HG03469 (cell line): ENCODE results near the gene KRTAP12-3.
"Not testable (repeated sequence)": the region's sequence is repeated elsewhere in the genome, so short reads cannot be mapped to it uniquely, and the experiment has no call there.

Source experiments
- ATAC-seq: cut with Tn5 transposase; IDR thresholded peaks from one replicate; pipeline ENCODE4 v1.9.1; 2021; ENCODE audit warnings: mild to moderate bottlenecking, moderate library complexity, moderate number of reproducible peaks; ENCODE audit not compliant: unreplicated experiment

KRTAP12-3 gene

DNA sequence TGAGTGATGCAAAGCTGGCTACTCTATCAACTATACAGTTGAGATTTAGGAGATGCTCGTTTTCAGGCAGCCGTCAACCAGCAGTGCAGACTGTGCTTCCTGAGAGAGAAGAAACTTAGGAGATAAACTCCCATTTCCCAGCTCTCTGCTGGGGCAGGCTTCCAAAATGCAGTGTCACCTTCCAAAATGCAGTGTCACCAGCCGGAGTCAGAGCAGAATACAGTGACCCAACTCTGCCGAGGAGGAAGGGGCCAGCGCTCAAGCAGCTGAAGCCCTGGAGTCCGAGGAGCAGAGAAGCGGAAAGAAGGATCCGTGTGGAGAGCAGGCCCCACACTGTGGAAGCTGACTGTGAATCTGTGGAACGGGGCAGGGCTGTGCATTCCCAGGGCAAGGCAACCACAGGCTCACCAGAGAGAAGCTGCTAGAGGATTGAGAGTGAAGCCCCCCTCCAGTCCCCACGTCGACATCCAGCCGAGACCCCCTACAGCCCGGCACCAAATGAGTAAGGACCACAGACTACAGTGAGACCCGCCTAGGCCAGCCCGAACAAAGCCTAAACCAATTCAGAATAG, 24.9 kb downstream of the KRTAP12-3 start:
- ATAC-seq = no peak

DNA sequence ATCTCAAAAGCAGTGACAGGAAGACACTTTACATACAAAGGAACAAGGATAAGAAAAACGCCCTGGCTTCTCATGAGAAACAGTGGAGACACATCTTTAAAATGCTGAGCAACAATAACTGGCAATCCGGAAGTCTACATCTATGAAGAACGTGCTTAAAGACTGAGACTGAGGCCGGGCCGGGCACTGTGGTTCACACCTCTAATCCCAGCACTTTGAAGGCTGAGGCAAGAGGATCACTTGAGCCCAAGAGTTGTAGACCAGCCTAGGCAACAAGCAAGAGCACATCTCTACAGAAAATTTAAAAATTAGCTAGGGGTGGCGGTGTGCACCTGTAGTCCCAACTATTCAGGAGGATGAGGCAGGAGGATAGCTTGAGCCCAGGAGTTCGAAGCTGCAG, 26.3 kb downstream of the KRTAP12-3 start:
- ATAC-seq = no peak

DNA sequence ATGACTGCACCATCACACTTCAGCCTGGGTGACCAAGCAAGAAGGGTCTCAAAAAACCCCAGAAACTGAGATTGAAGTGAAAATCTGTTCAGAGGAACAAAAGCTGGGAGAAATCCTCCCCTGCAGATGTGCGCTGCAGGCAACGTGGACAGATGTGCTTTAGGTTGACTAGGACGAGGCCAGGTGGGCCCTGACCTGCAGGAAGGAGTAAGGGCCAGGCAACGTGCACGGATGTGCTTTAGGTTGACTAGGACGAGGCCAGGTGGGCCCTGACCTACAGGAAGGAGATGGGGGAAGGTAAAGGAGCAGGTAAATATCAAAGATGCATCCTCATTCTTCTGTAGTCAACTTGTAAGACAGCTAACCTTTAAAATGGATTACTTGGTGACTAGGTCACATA, 26.8 kb downstream of the KRTAP12-3 start:
- ATAC-seq = no peak

DNA sequence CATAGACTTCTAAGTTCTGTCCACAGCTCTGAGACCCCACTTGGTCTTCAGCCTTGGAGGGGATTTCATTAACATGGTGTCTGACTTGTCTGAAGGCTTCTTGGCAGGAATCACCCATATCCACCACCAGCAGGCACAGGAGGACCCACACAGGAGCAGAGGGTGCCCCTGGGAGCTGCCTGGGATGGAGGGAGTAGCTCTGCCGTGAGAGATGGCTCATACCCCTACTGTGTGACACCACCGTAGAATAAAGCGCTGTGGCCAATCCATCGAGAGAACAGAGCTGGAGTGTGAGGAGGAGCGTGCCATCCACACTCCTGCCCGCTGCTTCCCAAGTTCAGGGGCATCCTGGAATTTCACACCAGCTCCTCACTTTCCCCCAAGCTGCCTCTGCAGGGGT, 27.3 kb downstream of the KRTAP12-3 start:
- not testable (repeated sequence) for ATAC-seq

DNA sequence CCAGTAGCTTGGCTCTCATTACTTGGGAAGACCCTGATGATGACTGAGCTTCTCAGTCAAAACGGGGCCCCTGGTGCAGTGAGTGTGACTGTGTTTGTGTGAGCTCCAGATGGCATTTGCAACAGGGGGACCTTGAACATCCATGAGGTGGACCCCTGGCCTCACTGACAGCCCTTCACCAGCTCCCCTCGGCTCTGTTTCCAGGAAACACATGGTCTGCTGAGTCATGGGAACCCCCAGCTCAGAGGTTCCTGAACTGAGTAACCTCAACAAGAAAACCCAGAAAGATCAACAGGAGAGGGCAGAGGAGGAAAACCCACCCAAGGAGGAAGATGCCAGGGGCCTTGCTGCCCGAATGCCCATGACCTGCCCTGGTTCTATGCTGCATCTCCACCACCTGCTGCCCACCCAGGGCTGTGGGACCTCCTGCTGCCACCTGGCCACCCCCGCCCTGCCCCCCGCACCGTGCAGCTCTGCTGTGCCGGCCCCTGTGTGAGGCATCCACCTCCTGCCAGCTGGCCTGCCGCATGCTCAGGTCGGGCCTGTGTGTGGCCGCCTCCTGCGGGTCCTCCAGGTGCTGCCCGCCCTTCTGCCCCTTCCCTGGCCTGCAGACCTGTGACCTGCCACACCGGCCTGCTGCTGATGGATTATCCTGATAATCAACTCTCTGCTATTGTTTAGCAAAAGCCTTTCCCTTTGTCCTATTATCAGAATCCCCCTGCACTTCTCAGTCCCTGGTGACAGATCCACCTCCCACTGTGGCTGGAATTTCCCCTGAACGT, 28.5 kb downstream of the KRTAP12-3 start:
- ATAC-seq = no peak

DNA sequence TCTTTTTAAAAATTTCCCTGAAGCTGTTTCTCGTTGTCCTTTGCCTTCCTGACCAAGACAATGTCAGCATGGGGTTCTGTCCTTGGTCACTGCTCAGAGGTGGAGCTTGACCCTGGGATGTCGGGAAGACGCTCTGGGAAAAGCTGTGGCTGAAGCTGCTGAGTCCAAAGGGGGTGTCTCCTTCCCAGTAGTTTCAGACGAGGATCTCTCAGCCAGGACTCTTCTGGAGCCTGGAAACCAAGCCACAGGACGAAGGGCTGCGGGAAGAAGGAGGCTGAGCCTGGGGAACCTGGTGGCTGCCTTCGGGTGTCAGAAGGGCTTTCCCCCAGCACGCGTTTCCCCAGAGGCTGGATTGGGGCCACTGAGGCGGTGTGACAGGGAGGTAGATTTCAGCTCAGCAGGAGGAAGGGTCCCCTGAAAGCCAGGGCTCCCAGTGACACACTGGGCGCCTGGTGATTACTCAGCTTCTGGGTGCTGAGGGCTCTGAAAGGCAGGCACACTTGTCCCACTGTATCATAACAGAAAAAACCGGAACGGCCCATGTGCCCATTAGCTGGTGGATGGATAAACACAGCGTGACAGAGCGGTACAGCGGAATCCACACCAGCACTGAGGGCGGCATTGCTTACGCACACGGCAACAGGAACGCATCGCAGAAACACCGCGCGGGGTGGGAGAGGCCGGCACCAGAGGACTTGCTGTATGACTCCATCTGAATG, 29.3 kb downstream of the KRTAP12-3 start:
- no peak for ATAC-seq

DNA sequence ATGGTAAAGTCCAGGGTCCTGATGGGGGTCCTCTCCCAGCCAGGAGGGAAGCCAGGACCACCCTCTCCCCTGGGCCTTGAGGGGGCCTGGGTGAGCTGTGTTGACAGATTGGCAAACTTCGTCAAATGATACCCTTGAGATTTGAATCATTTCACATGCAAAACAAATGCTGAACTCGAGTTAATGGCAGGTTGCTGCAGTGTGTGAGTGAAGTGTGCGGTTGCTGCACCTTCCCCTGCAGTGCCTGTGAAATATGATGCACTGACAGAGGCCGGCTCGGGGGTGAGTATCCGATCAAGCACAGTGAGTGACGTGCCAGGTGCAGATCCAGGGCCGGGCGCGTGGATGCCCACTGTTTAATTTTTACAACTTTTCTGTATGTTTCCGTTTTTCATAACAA, 29.9 kb downstream of the KRTAP12-3 start:
- ATAC-seq = no peak

DNA sequence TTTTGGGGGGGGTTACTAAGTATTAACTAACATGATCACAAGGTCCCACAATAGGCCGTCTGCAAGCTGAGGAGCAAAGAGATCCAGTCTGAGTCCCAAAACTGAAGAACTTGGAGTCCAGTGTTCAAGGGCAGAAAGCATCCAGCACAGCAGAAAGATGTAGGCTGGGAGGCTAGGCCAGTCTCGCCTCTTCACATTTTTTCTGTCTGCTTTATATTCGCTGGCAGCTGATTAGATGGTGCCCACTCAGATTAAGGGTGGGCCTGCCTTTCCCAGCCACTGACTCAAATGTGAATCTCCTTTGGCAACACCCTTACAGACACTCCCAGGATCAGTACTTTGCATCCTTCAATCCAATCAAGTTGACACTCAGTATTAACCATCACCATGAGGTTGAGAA, 32.0 kb downstream of the KRTAP12-3 start:
- ATAC-seq = not testable (repeated sequence)

DNA sequence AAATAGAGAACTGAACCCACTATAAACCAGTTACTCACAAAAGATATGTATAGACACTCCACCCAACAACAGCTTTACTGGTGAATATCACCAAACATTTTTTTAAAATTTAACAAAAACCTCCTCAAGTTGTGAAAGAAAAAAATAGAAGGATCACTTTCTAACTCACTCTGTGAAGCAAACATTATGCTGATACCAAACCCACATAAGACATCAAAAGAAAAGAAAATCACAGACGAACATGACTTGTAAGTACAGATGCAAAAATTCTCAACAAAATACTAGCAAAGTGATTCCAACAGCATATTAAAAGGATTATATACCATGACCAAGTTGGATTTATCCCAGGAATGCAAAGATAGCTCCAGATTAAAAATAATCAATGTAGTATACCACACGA, 34.0 kb downstream of the KRTAP12-3 start:
- no peak for ATAC-seq

DNA sequence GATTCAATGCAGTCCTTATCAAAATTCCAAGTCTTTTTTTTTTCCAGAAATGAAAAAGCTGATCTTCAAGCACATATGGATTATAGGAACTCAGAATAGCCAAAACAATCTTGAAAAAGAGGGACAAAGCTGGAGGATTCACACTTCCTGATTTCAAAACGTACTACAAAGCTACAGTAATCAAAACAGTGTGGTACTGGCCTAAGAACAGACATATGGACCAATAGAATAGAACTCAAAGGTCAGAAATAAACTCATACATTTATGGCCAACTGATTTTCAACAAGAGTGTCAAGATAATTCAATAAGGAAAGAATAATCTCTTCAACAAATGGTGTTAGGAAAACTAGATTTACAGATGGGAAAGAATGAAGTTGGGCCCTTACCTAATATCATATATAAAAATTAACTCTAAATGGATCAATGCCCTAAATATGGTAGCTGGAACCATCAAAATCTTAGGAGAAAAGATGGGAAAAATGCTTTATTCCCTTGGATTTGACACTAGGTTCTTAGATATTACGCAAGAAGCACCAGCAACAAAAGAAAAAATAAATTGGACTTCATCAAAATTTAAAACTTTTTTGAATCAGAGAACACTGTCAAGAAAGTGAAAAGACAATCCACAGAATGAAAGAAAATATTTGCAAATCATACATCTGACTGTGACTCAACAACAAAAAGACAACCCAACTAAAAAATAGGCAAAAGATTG, 35.2 kb downstream of the KRTAP12-3 start:
- no peak for ATAC-seq

DNA sequence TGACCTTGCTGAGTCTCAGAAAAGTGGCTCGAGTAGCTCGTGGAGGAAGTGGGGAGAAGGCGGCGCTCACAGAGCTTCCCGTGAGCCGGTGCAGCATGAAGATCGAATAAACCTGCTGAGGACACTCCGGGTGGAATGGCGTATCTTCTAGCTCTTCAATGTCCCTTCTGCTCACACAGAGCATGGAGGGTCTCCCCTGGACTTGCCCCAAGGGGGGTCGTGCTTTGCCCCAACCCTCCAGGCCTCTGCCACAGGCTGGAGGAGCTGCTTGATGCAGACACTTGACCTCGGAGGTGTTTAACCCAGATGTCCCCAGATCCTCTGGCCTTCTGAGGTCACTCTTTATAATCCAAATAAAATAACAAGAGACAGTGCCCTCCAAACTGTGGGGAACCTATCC, 37.0 kb downstream of the KRTAP12-3 start:
- no peak for ATAC-seq

DNA sequence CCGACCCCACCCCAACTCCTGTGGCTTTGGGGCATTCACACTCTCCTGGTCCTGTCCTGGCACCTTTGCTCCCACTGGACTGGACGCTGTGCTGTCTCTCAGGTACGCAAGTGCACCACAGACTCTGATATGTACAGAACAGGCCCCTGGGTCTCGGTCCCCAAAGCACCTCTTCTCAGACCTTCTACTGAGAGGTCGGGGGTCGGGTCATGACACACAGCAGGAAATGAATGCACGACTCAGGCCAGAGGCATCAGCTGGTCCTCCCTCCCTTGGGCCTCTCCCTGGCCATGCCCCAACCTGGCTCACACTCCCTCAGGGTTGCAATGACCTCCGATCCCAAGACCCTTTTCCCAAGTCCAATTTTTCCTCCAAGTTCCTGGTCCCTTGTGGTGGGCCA, 37.5 kb downstream of the KRTAP12-3 start:
- no peak for ATAC-seq

DNA sequence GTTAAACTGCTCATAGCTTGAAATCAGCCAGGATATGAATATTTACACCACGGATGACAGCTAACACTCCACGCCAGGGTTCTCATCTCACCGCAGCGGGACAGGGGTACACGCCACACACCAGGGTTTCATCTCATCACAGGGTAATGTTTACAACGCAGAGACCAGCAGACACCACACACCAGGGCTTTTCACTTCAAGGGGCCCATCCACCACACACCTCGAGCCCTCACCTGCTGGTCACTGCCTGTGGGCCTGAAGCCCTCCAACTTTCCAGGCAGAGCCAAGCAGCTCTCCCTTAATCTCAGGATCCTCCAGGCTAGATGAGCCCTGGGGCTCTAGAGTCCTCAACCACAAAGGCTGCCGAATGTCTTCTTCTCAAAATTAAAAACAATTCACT, 37.9 kb downstream of the KRTAP12-3 start:
- ATAC-seq = no peak

DNA sequence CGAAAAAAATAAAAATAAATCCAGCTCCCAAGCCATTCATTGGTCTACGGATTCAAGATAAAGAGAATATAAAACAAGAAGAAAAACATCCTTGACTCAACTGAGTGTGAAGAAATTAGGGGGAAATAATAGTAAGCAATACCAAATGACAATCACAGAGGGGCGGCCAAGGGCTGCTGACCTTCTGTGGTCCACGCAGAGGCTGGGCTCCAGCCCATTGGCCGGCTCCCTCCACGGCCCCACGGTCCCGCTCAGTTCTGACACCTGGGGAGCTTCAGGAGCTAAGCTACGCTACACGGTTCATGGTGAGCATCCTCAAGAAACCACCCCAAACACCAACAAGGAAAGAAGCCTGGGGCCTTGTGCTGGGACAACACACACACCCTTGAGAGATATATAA, 38.8 kb downstream of the KRTAP12-3 start:
- ATAC-seq = no peak

DNA sequence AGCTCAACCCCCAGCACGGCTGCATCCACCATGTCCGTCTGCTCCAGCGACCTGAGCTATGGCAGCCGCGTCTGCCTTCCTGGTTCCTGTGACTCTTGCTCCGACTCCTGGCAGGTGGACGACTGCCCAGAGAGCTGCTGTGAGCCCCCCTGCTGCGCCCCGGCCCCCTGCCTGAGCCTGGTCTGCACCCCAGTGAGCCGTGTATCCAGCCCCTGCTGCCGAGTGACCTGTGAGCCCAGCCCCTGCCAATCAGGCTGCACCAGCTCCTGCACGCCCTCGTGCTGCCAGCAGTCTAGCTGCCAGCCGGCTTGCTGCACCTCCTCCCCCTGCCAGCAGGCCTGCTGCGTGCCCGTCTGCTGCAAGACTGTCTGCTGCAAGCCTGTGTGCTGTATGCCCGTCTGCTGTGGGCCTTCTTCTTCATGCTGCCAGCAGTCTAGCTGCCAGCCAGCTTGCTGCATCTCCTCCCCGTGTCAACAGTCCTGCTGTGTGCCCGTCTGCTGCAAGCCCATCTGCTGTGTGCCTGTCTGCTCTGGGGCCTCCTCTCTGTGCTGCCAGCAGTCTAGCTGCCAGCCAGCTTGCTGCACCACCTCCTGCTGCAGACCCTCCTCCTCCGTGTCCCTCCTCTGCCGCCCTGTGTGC, 39.6 kb downstream of the KRTAP12-3 start, which contains the start of gene KRTAP10-12:
KRTAP10-12 (plus strand) TSS at position 1 of the 639 bp plus-strand sequence; CDS start at position 31, 30 bp downstream.
- not testable (repeated sequence) for ATAC-seq

DNA sequence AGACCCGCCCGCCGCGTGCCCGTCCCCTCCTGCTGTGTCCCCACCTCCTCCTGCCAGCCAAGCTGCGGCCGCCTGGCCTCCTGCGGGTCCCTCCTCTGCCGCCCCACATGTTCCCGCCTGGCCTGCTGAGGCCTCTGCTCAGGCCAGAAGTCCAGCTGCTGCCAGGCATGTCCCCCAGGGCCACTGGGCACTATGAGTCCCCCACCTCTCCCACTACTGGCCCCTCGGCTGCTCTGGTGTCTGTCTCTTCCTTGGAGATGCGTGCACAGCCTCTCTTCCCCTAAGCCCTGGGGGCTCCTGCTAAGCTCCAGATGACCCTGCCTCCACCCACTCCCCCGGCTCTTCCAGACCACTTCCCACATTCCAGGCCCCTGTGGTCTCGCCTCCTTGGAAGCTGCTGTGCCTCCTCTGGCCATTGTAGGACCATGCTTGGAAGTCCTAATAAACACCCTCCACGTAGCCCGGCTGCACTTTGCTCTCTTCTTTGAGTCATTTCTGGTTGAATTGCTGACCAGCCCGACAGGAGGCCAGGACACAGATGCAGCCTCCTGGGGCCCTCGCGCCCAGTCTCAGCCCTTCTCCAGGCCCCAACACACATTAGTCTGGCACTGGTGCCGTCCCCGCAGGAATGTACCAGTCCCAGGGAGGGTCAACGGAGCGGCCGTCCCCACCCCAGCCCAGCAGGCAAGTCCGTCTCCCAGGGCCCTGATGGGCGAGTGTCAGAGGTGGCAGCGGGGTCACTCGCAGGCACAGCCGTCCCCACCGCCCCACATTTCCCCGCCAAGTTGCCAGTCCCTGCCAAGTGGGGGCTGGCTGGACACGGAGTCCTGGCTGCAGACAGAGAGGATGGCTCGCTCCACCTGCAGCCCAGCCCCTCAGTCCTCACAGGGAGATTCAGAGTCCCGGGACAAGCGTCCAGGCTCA, 40.3 kb downstream of the KRTAP12-3 start:
- ATAC-seq = no peak

DNA sequence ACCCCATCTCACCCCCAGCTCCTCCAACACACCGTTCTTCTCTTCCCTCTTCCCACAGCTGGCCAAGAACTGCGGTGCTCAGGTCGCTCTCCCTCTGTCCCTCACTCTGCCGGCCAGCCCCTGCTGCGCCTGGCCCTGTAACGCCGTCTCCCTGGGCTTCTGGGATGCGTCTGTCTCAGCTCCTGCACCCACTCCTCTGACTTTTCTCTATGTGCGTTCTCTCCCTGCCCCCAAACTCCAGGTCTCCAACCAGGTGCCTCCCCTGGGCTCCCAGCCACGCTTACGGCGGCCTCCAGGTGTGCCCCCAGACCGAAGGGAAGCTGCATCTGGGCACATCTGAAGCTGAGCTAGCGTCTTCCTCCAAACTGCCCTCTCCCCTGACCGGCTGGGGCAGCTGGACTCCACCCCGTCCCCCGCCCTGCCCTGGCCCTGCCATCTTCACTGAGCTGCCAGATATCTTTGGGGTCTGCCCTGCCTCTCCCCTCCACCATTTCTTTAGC, 41.8 kb downstream of the KRTAP12-3 start:
- no peak for ATAC-seq

DNA sequence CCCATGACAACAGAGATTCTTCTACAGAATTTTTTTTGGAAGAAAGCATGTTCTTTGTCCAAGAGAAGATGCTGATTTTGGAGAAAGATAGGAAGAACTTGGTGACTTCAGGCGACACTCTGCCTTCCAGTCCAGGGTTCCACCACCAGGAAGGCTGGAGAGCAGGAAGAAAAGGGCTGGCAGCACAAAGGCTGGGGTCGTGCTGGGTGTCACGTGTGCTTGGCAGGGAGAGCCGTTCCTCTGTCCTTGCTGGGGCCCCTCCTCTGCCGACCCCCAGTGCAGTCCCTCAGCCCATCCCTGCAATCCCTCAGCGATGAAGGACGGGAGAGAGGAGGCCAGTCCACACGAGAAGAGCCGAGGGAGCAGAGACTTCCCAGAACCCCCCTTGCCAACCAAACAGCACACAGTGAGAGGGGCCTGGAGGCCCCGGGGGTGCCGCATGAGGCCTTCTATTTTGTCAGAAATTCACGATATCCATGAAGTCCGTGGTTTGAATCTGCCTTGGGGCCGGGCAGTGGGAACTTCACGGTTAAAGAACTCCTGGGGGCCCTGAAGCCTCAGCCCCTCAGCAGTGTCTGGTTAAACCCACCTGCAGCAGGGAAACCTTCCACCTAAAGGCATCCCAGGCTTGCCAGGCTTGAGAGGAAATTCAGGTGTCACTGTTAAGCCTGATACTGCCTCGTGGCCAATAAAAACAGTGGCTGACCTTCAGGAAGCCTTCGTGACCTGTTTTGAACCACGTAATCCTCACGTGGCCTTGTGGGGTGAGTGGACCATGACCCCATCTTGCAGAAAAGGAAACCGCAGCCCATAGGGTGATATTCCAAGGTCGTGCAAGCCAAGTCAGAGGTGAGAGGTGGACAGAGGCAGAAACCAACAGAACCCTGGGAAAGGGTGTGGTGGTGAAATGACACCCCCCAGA, 42.6 kb downstream of the KRTAP12-3 start:
- no peak for ATAC-seq

DNA sequence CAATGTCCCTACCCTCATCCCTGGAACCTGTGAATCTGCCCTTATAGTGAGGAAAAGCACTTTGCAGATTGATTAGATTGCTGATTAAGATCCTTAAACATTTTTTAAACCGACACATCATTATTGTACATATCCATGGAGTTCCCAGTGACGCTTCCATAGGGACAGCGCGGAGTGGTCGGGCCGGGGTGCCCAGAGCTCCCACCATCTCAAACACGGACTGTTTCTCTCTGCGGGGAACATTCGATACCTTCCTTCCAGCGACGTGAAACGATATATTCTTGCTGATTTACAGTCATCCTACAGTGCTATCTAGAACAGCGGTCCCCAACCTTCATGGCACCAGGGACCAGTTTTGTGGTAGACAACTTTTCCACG, 43.3 kb downstream of the KRTAP12-3 start:
- no peak for ATAC-seq
